Chondrocyte (in vitro differentiated cells): Measurements from ENCODE around the gene FYN. TPM values are rescaled to one million over a fixed set of nuclear protein-coding genes. Genes with fewer than 3 reads are reported as not detected.
A peak's percentile ranks its signal among the peaks of the same experiment; 100 is the strongest.

Experiments
- DNase-seq: peaks from one replicate; pipeline ENCODE4 v3.0.0; 2021; ENCODE audit warnings: mixed read lengths, low spot score
- H3K27ac Mint-ChIP-seq: one replicate; pipeline ENCODE4 v1.8.0; 2021; ENCODE audit warnings: mild to moderate bottlenecking, moderate library complexity, mixed read lengths; ENCODE audit not compliant: unreplicated experiment
- H3K27me3 Mint-ChIP-seq: 2 replicates; pipeline ENCODE4 v1.8.0; 2021; ENCODE audit warnings: low read depth, mixed read lengths
- H3K36me3 Mint-ChIP-seq: 2 replicates; pipeline ENCODE4 v1.8.0; 2021; ENCODE audit warnings: low read depth, mixed read lengths
- H3K4me1 Mint-ChIP-seq: 2 replicates; pipeline ENCODE4 v1.8.0; 2021; ENCODE audit warnings: low read depth, mild to moderate bottlenecking, mixed read lengths
- H3K4me3 Mint-ChIP-seq: one replicate; pipeline ENCODE4 v1.8.0; 2021; ENCODE audit warnings: mild to moderate bottlenecking, moderate library complexity, mixed read lengths; ENCODE audit not compliant: unreplicated experiment
- H3K9me3 Mint-ChIP-seq: 2 replicates; pipeline ENCODE4 v1.8.0; 2021; ENCODE audit warnings: low read depth, mixed read lengths
- CTCF ChIP-seq: fragments of 200-600 bp; sonication (generic); IDR thresholded peaks from 2 replicates; pipeline ENCODE4 v1.5.0; 2021; ENCODE audit warnings: antibody characterized with exemption, mild to moderate bottlenecking, moderate library complexity
- total RNA-seq: library from RNA; stranded (reverse); gene quantifications from 3 replicates; pipeline ENCODE4 v1.2.1, GENCODE V29; 2021

FYN gene
- total RNA-seq, 1 donor from 2014 or later, result 109 TPM

- Mint-ChIP-seq H3K27me3 (no peaks in the 10 kb centered on the region), H3K27ac (peak overlapping the region; percentile 53), H3K4me3 (no peak overlapping the region), H3K36me3 (peaks cover 5% of the 10 kb centered on the region), H3K4me1 (peaks cover 31% of the 10 kb centered on the region), H3K9me3 (no peaks in the 10 kb centered on the region)
- TF ChIP-seq CTCF, result peak; percentile 26
- no peak for DNase-seq
These were observed 161.8 kb downstream of the FYN start for GRCh38 chr6:111711476-111711875.

DNA sequence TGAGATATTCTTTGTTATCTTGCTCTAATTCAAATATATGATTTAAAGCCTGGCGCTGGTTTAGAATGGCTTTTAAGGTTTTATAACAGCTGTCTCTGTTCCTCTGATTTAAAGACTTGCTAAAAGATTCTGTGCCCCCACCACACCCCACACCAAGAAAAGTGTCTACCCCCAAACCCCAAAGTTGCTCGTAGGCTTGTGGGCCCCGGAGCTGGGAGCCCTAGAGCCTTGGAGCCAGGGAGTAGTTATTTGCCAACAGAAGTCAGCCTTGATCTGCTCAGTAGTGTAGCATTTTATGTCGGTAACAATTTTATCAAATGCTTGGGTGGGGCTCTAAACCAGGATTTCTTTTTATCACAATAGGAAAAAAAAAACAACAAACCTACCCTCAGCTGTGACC, 162.3 kb downstream of the FYN start:
- no peak for TF ChIP-seq CTCF
- H3K9me3 Mint-ChIP-seq, result no peaks in the 10 kb centered on the region
- H3K4me1 Mint-ChIP-seq, result peaks cover 31% of the 10 kb centered on the region
- H3K4me3 Mint-ChIP-seq, result no peak overlapping the region
- no peak for DNase-seq
- peaks cover 5% of the 10 kb centered on the region for H3K36me3 Mint-ChIP-seq
- H3K27ac Mint-ChIP-seq, result peak overlapping the region; percentile 41
- no peaks in the 10 kb centered on the region for H3K27me3 Mint-ChIP-seq

- TF ChIP-seq CTCF, result no peak
- peaks cover 31% of the 10 kb centered on the region for H3K4me1 Mint-ChIP-seq
- H3K27me3 Mint-ChIP-seq, result no peaks in the 10 kb centered on the region
- no peak overlapping the region for H3K27ac Mint-ChIP-seq
- no peak for DNase-seq
- no peaks in the 10 kb centered on the region for H3K9me3 Mint-ChIP-seq
- no peak overlapping the region for H3K4me3 Mint-ChIP-seq
- peaks cover 5% of the 10 kb centered on the region for H3K36me3 Mint-ChIP-seq
These were observed 162.8 kb downstream of the FYN start for GRCh38 chr6:111710439-111710838.

GRCh38 chr6:111709615-111710398, 163.4 kb downstream of the FYN start:
- DNase-seq, result no peak
- Mint-ChIP-seq H3K4me3 (no peak overlapping the region), H3K27ac (peak overlapping the region; percentile 49), H3K27me3 (no peaks in the 10 kb centered on the region), H3K36me3 (peaks cover 5% of the 10 kb centered on the region), H3K9me3 (no peaks in the 10 kb centered on the region), H3K4me1 (peaks cover 31% of the 10 kb centered on the region)
- TF ChIP-seq CTCF, result peak; percentile 91

DNA sequence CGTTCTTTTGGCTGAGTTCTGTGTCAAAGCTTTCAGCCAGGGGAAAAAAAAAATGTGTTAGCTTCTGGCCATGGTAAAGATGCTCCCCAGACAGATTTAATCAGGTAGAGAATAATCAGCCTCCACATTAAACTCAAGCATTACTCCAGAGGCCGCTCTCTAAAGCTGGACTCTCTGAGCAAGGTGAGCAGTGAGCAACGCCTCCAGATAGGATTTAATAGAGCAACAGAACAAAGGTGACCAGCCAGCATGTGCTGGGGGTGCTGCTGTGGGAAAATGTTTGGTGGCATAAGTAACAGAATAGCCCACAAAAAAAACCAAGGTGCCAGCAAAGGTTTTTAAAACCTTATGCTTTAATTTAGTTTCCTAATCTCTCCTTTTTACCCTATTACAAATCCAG, 164.1 kb downstream of the FYN start:
- no peaks in the 10 kb centered on the region for H3K9me3 Mint-ChIP-seq
- no peak overlapping the region for H3K4me3 Mint-ChIP-seq
- no peak for DNase-seq
- peaks cover 31% of the 10 kb centered on the region for H3K4me1 Mint-ChIP-seq
- no peak for TF ChIP-seq CTCF
- no peak overlapping the region for H3K27ac Mint-ChIP-seq
- H3K36me3 Mint-ChIP-seq, result peaks cover 5% of the 10 kb centered on the region
- no peaks in the 10 kb centered on the region for H3K27me3 Mint-ChIP-seq
